ENCODE measurements around the gene WASHC4. TPM values are rescaled to one million over a fixed set of nuclear protein-coding genes. Genes with fewer than 3 reads are reported as not detected.
"Not testable (repeated sequence)": the region's sequence is repeated elsewhere in the genome, so short reads cannot be mapped to it uniquely, and the experiment has no call there.

WASHC4 gene
- total and polyA plus RNA-seq, 8 donors: 8.9 to 33.0 (median 17.7) TPM

DNA sequence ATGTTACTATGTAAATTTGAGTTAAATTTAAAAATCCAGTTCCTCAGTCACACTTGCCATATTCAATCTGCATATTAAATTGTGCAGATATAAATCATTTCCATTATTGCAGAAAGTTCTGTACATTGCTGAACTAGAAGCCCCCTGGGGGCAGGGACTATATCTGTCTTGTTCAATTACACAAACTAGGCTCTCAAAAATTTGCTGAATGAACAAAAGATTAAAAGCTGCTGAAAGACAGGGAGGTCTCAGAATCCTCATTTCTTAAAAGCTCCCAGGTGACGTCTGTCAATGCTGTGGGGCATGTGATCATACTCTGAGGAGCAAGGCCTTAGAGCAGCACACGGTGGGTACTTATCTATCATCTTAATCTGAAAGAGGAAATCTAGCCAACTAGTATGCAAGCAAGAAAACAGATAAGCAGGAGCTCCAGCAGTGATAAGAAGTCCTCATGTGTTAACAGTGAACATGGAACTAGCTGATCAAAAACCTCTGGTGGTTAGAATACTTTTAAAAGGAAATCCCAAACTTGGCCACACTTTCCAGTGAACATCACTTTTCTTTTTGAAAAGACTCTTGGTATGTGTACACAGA, 68.0 kb downstream of the WASHC4 start:
- Histone ChIP-seq H3K27ac (no peak overlapping the region), H3K36me3 (peaks cover 0 to 24% (median 6%) of the 10 kb centered on the region in 3 donors), H3K4me3 (no peak overlapping the region), H3K9me3 (no peaks in the 10 kb centered on the region), H3K4me1 (no peaks in the 10 kb centered on the region), H3K27me3 (no peaks in the 10 kb centered on the region)
- FAIRE-seq (no peak), ATAC-seq (no peak), DNase-seq (no peak)
- intact Hi-C loops (cut with DNase I): no loop called here
- TF ChIP-seq, protein P1, sequence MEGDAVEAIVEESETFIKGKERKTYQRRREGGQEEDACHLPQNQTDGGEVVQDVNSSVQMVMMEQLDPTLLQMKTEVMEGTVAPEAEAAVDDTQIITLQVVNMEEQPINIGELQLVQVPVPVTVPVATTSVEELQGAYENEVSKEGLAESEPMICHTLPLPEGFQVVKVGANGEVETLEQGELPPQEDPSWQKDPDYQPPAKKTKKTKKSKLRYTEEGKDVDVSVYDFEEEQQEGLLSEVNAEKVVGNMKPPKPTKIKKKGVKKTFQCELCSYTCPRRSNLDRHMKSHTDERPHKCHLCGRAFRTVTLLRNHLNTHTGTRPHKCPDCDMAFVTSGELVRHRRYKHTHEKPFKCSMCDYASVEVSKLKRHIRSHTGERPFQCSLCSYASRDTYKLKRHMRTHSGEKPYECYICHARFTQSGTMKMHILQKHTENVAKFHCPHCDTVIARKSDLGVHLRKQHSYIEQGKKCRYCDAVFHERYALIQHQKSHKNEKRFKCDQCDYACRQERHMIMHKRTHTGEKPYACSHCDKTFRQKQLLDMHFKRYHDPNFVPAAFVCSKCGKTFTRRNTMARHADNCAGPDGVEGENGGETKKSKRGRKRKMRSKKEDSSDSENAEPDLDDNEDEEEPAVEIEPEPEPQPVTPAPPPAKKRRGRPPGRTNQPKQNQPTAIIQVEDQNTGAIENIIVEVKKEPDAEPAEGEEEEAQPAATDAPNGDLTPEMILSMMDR (IDR thresholded peaks at IDR 0.05): no peak
- WGBS, 2 donors: 58 to 59% methylated on average over 2 of the region's 2 CpGs

DNA sequence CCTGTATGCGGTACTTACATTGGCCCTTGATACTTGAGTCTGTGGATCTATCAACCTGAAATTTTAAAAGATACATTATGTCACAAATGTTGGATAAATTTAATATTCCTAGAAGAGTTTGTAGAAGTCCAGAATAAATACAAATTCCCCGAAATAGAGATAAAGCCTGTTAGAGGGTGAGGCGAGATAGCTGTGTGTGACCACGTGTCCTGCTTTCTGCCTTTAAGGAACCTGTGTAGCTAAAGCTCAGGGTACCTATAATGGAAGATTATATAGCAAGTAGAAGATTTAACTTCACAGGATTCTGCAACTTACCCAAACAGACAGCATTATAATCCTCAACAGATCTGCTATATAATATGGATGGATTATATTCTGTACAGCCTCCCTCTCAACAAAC, 69.7 kb downstream of the WASHC4 start:
- Histone ChIP-seq H3K27me3 (no peaks in the 10 kb centered on the region), H3K4me3 (no peak overlapping the region), H3K9me3 (no peaks in the 10 kb centered on the region), H3K4me1 (no peaks in the 10 kb centered on the region), H3K36me3 (peaks cover 0 to 24% (median 6%) of the 10 kb centered on the region in 3 donors), H3K27ac (no peak overlapping the region)
- TF ChIP-seq, protein P1 (IDR thresholded peaks at IDR 0.05): no peak
- ATAC-seq: no peak
- DNase-seq: no peak
- intact Hi-C loops (cut with DNase I): no loop called here
- WGBS, 2 donors: 62 to 69% methylated on average over 4 of the region's 4 CpGs
- FAIRE-seq: no peak

DNA sequence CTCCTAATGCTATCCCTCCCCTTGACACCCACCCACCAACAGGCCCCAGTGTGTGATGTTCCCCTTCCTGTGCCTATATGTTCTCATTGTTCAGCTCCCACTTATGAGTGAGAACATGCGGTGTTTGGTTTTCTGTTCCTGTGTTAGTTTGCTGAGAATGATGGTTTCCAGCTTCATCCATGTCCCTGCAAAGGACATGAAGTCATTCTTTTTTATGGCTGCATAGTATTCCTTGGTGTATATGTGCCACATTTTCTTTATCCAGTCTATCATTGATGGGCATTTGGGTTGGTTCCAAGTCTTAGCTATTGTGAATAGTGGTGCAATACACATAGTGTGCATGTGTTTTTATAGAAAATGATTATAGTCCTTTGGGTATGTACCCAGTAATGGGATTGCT, 71.6 kb downstream of the WASHC4 start:
- H3K27me3 ChIP-seq; H3K4me3 ChIP-seq; DNase-seq; FAIRE-seq; H3K9me3 ChIP-seq; ATAC-seq; intact Hi-C loops (cut with DNase I); H3K4me1 ChIP-seq; H3K27ac ChIP-seq: not testable (repeated sequence)
- 100% methylated on average over 1 of the region's 1 CpG for WGBS, 2 donors
- H3K36me3 ChIP-seq: peaks cover 0 to 17% (median 4%) of the 10 kb centered on the region in 3 donors

DNA sequence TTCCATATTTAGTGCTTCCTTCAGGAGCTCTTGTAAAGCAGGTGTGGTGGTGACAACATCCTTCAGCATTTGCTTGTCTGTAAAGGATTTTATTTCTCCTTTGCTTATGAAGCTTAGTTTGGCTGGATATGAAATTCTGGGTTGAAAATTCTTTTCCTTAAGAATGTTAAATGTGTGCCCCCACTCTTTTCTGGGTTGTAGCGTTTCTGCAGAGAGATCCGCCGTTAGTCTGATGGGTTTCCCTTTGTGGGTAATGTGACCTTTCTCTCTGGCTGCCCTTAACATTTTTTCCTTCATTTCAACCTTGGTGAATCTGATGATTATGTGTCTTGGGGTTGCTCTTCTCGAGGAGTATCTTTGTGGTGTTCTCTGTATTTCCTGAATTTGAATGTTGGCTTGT, 75.9 kb downstream of the WASHC4 start:
- H3K9me3 ChIP-seq; H3K27ac ChIP-seq; H3K4me1 ChIP-seq; H3K27me3 ChIP-seq; FAIRE-seq; H3K4me3 ChIP-seq; ATAC-seq; DNase-seq; intact Hi-C loops (cut with DNase I): not testable (repeated sequence)
- 98% methylated on average over 3 to 4 of the region's 4 CpGs for WGBS, 2 donors
- H3K36me3 ChIP-seq: peaks cover 0 to 32% (median 7%) of the 10 kb centered on the region in 3 donors

DNA sequence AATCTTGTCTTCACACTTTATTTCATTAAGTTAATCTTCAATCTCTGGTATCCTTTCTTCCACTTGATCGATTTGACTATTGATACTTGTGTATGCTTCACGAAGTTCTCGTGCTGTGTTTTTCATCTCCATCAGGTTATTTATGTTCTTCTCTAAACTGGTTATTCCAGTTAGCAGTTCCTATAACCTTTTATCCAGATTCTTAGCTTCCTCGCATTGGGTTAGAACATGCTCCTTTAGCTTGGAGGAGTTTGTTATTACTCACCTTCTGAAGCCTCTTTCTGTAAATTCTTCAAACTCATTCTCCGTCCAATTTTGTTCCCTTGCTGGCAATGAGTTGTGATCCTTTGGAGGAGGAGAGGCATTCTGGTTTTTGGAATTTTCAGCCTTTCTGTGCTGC, 76.4 kb downstream of the WASHC4 start:
- H3K4me3 ChIP-seq; H3K27me3 ChIP-seq; FAIRE-seq; ATAC-seq; H3K4me1 ChIP-seq; H3K27ac ChIP-seq; DNase-seq; intact Hi-C loops (cut with DNase I); H3K9me3 ChIP-seq: not testable (repeated sequence)
- 96 to 98% methylated on average over 5 of the region's 5 CpGs for WGBS, 2 donors
- peaks cover 0 to 38% (median 7%) of the 10 kb centered on the region in 3 donors for H3K36me3 ChIP-seq

DNA sequence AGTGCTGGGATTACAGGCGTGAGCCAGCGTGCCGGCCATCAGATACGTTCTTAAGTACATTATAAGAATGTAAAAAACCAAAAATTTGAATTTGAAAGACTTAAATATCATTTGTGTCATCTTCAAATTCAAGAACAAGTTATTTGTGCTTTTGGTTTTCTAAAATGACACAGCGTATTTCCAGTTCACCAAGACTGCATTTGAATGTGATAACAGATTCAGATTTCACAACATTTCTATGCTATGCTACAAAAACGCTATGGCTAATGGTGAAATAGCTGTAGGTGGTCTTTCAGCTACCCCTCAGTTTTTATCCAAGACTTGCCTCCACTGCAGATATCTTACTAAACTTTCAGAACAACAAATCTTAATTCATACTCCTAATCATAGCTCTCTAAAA, 81.8 kb downstream of the WASHC4 start:
- Histone ChIP-seq H3K36me3 (peaks cover 6 to 69% (median 13%) of the 10 kb centered on the region in 3 donors), H3K4me3 (no peak overlapping the region), H3K27ac (no peak overlapping the region), H3K9me3 (no peaks in the 10 kb centered on the region), H3K27me3 (no peaks in the 10 kb centered on the region), H3K4me1 (no peaks in the 10 kb centered on the region)
- intact Hi-C loops (cut with DNase I): no loop called here
- FAIRE-seq (no peak), ATAC-seq (no peak), DNase-seq (no peak)
- TF ChIP-seq, protein P1 (IDR thresholded peaks at IDR 0.05): no peak
- 78 to 89% methylated on average over 6 of the region's 6 CpGs for WGBS, 2 donors
